ENCODE data around the gene TBX2.

The TBX2 gene

DNA sequence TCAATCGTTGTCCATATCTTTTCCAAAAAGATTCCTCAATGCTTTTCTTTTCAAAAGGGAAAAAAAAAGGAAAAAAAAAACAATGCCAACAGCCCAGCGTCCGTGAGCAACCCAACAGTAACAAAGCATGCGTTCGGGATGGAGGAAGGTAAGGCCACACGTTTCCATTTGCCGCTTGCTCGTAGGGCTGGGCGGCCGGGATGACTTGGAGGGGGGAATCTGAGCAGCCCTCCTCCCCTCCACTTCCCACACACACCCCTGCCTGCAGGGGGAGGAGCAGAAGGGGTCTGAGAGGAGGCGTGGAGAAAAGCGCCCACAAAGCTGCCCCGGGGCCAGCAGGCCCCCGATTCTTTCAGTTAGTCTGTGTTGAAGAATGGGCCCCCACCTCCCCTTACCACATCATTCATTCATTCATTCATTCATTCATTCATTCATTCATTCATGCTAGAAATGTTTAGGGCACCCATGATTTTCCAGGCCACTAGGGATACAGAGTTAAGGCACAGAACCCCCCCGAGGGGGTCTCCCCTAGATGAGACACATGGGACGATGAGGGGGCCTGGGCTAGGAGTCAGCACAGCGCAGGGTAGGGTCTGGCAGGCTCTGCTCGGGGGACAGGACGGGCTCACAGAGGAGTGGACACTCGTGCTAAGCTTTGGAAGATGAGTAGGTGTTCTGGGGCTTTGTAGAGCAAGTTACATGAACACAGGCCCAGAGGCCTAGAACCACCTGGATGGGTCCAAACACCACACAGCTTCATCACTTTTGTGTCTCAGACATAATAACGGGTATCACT, 10.9 kb upstream of the TBX2 start:
- DNase-seq = no peak

DNA sequence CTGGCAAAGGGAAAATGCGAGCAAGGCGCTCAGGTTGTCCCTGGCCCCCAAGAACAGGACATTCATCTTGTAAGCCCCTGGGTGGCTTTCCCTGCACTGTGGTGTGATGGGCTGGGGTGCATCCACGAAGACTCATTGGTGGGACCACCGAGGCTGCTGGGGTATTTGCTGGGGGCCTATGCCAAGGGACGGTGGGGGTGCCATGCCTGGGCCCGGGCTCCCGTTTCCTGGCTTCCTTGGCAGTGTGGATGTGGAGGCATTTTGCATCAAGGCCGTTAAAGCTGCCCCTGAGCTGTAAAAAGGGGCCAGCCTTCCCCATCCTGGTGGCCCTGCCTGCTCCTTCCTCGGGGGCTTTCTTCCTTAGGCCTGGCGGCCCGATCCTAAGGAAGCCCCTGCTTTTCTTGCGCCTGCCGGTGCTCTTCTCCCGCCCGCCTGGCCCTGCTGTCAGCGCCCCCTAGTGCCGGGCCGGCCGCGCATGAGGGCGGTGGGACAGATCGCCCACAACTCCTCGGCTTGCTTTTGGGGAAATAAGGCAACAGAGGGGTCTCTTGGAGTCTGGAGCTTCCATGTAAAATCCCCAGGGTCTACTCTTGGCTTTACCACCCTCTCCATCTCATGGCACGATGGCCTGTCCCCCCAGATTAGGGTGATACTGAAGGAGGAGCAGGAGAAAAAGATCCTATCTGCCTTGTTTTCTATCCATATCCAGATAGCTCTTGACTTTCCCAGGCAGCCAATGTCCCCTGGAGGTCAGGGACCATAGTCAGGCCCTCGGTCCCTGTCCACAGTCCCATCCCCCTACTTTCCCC, 9.8 kb upstream of the TBX2 start:
- no peak for DNase-seq

DNA sequence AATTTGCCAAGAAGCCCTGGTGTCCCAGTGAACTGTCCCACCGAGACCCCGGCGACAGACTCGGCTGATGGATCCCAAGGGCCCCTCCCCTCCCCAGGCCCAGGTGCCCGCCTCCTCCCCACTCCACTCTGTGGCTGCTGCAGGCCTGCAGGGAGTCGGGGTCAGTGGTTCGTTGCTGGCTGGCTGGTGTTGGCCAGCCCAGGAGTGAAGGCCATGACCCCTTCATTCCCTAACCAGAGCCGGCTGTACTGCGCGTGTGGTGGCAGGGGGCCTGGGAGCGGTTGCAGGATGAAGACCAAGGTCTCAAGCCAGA, 9.2 kb upstream of the TBX2 start:
- no peak for DNase-seq

DNA sequence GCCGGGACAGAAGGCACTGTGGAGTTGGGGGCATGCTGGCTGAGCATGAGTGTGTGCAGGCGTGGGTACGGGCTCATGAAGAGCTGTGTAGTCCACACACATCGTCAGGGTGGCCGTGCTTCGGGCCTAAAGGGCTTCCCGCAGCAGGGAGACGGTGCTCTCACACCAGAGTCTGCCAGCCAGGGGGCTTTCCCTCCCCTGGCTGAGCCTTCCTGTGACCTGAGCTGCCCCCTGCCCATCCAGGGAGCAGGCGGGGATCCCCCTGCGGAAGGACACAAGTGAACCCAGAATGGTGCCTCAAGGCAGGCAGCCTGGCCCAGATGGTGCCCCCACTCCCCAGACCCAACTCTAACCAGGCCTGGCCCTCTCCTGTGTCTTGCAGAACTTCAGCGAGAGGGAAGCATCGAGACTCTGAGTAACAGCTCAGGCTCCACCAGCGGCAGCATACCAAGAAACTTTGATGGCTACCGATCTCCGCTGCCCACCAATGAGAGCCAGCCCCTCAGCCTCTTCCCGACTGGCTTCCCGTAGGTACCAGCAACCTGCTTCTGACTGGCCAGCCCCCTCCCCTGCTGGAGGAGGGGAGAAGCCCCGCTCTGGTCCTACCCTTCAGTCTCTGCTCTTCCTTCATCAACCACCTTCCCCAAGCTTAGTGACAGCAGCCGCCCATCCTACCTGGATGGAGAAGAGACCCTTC, 7.9 kb upstream of the TBX2 start:
- no peak for DNase-seq

DNA sequence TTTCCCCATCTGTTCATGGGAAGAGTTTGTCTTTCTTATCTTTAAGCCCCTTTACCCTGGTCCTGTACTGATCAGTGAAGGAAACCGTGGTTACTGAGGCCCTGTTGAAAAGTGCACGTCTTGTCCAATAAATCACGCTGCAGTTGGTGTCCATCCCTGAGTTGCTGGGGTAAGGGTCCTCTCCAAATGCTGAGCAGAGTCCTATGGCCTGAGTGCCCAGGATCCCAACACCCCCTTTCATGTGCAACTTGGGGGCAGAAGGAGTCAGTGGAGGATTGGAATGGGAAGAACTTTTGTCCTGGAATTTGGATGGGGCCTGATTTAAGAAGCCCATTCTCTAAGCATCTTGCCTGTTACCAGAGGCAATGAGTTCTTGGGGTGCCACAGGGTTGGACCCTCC, 7.0 kb upstream of the TBX2 start:
- no peak for DNase-seq

DNA sequence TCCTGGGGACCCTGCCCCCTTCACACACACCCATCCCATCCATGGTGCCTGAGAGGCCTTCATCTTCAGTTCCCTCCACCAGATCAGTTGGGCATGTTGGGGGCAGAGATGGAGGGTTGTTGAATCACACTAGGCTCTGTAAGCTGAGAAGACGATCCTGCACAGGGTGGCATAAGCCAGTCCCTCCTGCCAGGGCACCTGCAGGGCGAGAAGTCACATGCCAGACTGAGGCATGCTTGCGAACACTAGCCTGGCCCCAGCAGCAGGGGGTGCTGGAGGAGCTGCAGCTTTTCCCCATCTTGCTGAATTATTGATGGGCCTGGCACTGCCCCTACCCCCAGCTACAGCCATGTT, 6.1 kb upstream of the TBX2 start:
- no peak for DNase-seq

DNA sequence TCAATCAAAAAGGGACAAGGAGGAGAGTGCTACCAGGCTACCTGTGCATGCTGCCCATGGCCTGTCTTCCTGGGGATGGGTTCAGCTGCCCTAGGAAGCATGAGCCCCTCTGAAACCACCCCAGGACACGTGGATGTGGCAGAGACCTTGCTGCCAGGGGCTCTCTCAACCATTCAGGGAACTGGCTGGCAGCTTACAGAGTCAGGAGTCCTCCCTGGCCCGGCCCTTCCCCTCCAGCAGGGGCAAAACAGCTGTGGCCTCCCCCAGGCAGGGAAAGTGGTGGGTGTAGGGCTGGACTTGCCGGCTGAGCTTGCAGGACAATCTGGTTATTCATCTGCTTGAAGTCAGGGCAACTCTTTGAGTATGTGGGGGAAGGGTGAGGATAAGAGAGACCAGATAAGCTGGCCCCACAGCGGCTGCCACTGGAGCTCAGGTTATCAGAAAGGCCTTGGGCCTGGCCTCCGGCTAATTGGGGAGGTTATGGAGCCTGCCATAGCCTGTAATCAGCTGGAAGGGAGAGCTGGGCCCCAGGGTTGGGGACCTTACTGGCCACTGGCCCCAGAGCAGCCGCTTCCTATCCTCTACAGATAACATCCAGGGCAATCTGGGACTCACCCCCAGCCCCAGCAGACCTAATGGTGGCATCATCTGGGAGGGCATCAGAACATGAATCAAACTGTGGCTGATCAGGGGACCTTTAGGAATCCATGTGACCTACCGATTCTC, 5.6 kb upstream of the TBX2 start:
- no peak for DNase-seq

DNA sequence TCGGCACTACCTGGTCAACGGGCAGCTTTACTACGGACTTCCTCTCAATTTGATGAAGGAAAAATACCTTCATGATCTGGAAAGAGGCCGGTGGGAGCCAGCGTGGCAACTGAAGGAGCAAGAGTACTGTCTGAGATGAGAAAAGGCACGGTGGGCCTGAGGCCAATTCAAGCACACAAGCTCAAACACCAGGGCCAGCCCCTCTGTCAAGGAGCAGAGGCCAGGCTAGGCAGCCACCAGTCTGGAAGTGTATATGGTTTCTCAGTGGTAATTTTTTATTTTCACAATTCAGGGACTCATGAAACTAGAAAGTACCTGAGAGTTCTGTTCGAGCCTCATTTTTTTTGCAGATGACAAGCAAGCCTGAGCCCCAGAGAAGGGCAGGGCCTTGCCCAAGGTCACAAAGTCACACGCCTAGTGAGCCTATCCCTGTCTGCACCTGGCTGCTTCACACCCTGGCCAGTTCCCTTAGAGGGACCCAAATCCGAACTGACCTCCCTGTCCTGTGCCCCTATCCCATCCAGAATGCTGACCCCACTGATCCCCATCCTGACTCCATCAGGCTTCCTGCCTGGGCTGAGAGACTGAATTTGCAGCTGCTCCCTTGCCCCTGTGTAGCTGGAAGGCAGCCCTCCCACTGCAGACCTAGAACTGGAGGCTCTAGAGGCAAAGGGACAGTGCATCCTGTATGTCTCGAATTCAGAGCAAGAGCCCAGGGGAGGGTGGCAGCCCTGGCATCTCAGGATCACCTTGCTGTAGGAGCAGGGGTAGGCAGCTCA, 4.8 kb upstream of the TBX2 start:
- no peak for DNase-seq

DNA sequence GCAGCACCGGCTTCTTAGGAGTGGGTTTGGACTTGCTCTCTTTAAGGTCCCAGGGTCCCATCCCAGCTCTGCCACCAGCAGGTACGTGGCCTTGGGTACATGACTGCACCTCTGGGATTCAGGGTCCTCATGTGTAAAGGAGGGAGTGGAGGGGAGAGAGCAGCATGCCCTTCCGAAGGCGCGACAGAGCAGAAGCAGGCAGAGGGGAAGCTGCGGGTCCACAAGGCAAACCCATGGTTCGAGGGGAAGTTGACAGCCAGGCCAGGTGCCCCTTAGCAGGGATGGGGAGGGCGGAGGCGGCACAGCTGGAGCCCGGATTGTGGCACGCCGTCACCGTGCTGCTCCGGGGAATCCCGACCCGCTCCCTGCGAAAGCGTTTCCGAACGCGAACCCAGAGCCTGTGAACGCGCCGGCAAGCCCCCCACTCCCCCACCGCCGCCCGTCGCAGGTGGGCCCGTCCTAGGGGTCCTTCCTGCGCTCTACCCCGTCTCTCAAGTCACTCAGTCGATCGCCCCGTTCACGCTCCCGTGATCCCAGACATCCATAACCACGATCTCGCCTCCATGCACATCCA, 4.1 kb upstream of the TBX2 start:
- DNase-seq = no peak

DNA sequence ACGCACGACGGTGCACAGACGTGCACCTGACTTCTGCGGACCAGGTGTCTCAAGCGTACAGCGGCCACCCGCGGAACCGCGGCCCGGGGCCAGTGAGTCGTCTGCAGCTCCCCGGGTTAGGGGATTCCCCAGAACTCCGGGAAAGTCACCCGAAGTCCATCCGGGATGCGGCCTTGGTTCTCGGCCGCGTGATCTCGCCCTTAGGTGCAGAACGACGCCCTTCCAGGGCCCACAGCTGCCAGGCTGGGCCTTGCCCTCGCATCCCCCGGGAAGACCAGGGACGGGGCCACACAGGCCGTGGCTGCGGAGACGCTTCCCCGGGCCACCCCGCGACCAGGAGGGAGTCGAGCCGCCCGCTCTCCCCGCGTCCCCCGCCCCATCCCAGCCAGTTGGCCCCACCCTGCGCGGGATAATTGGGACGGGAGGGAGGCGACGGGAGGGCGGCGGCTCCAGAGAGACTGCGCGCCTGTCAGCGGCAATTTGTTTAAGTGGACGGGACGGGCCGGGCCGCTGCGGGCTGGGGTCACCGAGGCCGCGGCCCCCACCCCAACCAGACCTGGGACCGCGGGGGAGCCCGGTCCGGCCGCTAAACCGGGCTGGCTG, 3.6 kb upstream of the TBX2 start:
- no peak for DNase-seq

DNA sequence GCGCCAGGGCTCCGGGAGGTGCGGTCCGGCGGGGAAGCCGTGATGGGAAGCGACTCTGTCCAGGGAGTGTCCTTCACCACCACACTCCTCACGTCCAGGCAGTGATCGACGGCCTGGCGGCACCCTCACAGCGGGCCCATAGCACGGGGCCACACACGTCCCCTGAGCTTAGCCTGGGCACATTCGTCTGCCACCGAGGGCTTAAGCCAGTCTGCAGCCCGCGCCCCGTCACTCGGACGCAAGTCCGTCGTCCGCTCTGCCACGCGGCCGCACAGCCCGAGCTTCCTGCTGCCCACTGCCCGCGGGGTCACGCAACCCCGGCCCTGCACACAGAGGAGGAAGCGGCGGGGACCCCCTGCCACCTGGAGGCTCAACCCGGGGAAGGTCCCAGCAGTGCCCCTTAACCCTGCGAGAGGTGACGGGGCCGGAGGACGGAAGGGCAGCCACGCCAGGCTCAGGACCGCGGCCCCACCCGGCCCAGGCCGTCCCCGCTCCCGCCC, 3.0 kb upstream of the TBX2 start:
- no peak for DNase-seq

DNA sequence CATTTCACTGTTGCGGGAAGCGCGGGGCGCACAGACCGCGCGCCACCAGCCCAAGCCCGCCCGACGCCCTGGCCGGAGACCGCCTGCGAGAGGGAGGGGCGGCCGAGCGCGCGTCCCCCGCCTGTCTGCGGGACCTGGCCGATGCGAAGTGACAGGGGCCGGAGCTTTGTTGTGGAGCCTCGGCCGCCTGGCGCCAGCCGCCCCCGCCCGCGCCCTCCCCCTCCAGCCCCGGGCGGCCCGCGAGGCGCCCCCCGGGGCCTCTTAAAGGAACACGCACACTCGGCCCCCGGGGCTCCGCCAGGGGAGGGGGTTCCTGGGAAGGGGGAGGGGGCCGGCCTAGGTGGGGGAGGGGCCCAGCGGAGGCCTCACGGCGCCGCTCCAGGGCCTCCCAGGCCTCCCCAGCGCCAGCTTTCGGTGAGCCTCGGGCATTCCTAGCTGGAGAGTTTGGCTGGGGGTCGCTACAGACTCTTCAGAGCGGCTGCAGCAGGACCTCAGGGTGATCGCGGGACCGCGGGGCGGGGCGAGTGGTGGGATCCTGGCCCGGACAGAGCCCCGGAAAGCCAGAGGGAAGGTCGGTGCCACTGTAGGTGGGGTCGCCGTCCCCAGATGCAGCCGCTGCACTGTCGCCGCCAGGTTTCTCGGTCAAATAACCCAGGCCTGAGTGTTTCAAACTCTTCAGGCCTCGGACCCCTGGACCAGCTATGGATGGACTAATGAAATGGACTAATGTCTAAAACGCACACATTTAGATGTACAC, 2.4 kb upstream of the TBX2 start:
- no peak for DNase-seq

DNA sequence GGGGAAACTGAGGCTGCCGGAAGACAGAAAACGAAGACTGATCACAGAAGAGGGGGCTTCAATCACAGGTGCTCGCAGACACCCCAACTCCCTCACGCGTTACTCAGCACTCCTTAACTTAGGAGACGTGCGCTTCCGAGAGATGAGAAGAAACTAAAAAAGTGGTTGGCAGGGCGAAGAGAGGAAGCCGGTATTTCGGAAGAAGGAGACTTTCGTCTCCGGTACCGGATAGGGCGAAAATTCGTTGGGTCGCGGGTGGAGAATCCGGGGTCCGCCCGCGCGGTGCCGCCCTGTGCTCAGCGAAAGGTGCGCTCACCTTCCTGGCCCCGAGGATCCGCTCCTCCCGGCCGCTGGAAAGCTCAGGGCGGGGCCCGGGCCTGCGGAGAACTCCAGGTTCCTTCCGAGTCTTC, 917 bp upstream of the TBX2 start:
- DNase-seq = no peak

DNA sequence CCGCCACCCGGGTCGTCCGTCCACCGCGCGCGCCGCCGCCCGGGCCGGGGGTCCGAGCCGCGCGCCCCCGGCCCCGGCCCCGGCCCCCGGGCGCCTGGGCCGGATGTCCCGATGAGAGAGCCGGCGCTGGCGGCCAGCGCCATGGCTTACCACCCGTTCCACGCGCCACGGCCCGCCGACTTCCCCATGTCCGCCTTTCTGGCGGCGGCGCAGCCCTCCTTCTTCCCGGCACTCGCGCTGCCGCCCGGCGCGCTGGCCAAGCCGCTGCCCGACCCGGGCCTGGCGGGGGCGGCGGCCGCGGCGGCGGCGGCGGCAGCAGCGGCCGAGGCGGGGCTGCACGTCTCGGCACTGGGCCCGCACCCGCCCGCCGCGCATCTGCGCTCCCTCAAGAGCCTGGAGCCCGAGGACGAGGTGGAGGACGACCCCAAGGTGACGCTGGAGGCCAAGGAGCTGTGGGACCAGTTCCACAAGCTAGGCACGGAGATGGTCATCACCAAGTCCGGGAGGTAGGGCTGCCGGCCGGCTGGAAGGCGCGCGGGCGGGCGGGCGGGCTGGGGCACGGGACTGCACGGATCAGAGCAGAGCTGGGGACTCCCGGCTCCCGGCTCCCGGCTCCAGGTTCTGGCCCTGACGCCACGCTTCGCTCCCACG, 548 bp downstream of the TBX2 start:
- DNase-seq = no peak

DNA sequence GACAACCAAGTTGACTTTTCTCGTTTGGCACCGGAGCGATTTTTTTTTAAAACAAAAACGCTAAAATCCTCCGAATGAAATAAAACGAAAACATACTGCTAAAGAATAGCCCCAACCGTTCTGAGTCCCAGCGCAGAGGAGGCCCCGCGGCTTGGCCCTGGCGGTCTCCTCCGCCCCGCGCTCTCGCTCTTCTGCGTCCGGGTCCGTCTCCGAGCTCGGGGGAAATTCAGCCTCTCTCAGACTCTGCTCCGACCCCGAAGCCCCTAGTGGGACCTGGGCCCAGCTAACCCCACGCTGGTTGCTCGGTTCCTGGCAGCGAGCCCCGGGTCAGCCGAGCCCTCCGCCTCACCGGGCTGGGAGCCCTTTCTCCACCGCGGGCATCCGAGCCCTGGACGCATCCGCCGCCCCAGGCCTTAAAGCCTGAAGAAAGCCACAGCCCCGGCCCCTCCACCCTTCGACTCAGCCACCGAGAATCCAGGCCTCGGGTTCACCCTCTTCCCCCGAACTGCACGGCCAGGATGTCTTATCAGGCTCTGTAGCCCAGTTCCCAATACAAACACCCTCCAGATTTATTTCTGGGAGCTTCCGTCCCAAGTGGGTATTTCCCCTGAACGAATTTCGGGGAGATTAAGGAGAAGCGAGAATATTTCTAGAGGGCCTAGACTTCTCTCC, 1.2 kb downstream of the TBX2 start:
- DNase-seq = no peak

DNA sequence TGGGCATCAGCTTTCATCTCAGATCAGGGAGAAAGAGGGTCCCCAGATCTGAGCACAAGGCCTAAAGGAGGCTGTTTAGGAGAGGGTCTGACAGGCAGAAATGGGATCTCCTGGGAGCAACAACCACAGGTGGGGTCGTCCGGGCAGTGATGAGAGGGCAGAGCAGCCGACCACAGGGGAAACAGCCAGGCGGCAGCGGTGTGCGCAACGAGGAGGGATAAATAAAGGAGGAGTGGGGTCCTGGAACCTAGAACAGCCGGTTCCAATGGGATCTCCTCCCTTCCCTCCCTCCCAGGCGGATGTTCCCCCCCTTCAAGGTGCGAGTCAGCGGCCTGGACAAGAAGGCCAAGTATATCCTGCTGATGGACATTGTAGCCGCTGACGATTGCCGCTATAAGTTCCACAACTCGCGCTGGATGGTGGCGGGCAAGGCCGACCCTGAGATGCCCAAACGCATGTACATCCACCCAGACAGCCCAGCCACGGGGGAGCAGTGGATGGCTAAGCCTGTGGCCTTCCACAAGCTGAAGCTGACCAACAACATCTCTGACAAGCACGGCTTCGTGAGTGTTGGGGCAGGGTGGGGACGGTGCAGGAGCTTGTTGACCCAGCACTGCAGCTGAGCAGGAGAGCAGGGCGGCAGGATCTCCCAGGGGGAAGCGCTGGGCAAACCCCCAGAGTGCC, 1.9 kb downstream of the TBX2 start:
- no peak for DNase-seq

DNA sequence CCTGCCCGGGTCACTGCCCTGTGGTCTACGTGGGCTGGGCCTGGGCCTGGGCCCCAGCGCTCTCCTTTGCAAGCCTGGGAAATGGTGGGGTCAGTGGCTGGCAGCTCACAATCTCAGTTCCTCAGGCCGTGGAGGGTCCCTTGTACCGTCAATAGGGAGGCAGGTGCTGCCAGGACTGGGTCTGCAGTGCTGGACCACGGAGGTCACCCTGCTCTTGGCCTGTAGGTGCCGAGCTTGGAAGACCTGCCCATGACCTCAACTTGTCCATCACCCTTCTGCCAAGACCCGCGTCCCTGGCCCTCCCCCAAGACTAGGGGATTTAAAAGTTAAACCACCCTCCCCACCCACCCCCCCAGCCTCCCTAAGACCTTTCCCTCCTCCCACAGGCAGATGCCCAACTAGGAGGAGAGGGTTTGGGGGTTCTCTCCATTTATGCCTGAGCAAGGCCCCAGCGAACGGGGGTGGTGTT, 2.5 kb downstream of the TBX2 start:
- DNase-seq = no peak

DNA sequence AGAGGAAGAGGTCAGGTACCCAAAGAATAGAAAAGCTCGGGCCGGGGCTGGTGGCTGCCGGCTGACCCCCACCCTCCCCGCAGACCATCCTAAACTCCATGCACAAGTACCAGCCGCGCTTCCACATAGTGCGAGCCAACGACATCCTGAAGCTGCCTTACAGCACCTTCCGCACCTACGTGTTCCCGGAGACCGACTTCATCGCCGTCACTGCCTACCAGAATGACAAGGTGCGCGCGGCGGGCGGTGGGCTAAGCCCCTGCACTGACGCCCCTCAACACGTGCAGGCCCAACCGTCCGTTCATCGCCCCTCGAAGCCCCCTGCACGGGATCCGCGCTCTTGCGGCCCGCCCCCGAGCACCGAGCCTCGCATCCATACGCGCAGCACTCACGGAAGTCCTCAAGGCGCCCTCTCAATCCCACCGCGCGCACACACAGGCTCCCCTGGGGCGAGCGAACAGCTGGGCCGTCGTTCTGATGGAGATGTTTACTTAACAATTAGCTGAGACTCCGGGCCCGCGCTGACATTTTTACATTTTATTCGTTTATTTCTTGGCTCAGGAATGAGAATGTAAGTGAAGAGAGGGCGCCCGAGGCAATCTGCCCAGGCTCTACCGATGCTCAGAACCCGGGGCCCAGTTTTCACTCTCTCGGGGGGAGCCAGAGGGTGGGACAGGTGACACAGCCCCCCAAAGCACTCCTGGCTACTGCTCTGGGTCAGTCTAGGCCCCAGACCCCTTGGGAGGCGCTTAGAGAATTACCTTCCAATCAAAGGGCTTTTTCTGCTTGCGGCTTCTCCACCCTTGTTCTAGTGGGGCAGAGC, 3.5 kb downstream of the TBX2 start:
- DNase-seq = peak; percentile 41

Measured in DMS153 (cell line).